HEK293T (cell line): ENCODE results near the gene KRT14.
"Not testable (repeated sequence)": the region's sequence is repeated elsewhere in the genome, so short reads cannot be mapped to it uniquely, and the experiment has no call there.

Experiments
- CTCF ChIA-PET: fragments of 350-600 bp; formaldehyde crosslinking; extraction: SDS; loops from one replicate; lab custom pipeline; 2021; ENCODE audit warnings: antibody characterized with exemption, inconsistent platforms; lab: Yijun Ruan, JAX
- POLR2A ChIA-PET: fragments of 350-600 bp; formaldehyde crosslinking; extraction: SDS; loops from one replicate; lab custom pipeline; 2020; ENCODE audit warnings: antibody characterized with exemption, inconsistent platforms; lab: Yijun Ruan, JAX
- DNase-seq: peaks from one replicate; pipeline ENCODE4 v3.0.0; 2012; ENCODE audit warnings: mixed read lengths; ENCODE audit errors: extremely low spot score
- BHLHE40 ChIP-seq: fragments of 450-650 bp; IDR thresholded peaks from 2 replicates; pipeline ENCODE4 v1.6.1; 2016; ENCODE audit warnings: mild to moderate bottlenecking, moderate library complexity, borderline replicate concordance
- CTBP1 ChIP-seq: fragments of 450-650 bp; IDR thresholded peaks from 2 replicates; pipeline ENCODE4 v1.6.1; 2016; ENCODE audit warnings: borderline replicate concordance
- ELF4 ChIP-seq: fragments of 450-650 bp; IDR thresholded peaks from 2 replicates; pipeline ENCODE4 v1.6.1; 2017; ENCODE audit warnings: antibody characterized with exemption
- FOXA1 ChIP-seq: fragments of 450-650 bp; IDR thresholded peaks from 2 replicates; pipeline ENCODE4 v1.6.1; 2016; ENCODE audit warnings: mild to moderate bottlenecking
- FOXM1 ChIP-seq: fragments of 450-650 bp; IDR thresholded peaks from 2 replicates; pipeline ENCODE4 v1.6.1; 2017; ENCODE audit warnings: mild to moderate bottlenecking, borderline replicate concordance
- HDGF ChIP-seq: fragments of 450-650 bp; IDR thresholded peaks from 2 replicates; pipeline ENCODE4 v1.6.1; 2017; ENCODE audit warnings: antibody characterized with exemption, borderline replicate concordance
- L3MBTL2 ChIP-seq: fragments of 450-650 bp; conservative IDR thresholded peaks from 2 replicates; pipeline ENCODE4 v1.6.1; 2016; ENCODE audit warnings: mild to moderate bottlenecking
- LEF1 ChIP-seq: fragments of 450-650 bp; IDR thresholded peaks from 2 replicates; pipeline ENCODE4 v1.6.1; 2017; ENCODE audit warnings: mild to moderate bottlenecking, borderline replicate concordance
- NFRKB ChIP-seq: fragments of 450-650 bp; IDR thresholded peaks from 2 replicates; pipeline ENCODE4 v1.6.1; 2016; ENCODE audit warnings: mild to moderate bottlenecking, moderate library complexity
- SUZ12 ChIP-seq: fragments of 450-650 bp; IDR thresholded peaks from 2 replicates; pipeline ENCODE4 v1.6.1; 2016; ENCODE audit warnings: mild to moderate bottlenecking
- TARDBP ChIP-seq: fragments of 450-650 bp; IDR thresholded peaks from 2 replicates; pipeline ENCODE4 v1.6.1; 2016

The KRT14 gene

DNA sequence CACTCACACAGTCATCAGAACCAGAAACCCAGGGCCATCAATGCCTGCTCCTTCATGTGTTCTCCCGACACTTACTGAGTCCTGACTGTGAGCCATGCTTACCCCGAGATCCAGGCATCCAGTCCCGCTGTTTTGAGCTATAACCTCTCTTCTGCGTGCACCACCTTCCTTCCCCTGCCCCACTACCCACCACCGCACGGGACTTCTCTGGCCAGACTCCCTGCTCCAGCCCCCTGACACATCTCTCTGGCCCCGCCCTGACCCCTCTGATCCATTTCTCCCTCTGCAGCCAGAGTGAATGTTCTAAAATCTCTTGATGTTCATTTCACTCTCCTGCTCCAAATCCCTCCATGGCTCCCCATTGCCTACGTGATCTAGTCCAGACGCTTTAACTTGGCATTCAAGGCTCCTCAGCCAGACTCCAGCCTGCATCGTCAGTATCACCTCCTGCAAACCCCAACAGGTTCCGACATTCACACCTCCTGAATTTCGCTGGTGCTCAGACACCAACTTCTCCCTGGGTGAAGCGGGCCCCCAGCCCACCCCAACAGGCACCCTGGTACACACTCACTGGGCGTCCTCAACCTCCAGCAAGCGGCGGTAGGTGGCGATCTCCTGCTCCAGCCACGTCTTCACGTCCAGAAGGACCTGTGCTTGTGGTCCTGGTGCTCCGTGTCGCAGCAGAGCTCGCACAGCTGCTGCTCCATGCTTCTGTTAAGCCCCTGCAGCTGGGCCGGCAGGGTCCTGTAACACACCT lies 40.8 kb upstream of the KRT14 start:
- TF ChIP-seq LEF1 (no peak), TARDBP (no peak), FOXA1 (no peak), HDGF (no peak), ELF4 (no peak), FOXM1 (no peak), NFRKB (no peak)
- DNase-seq = no peak
- ChIA-PET CTCF (interaction anchor here (0.6 kb wide), 1 partner anchor 1212 kb away, joined by 3 read pairs; no protein-coding TSS in a partner anchor), POLR2A (interaction anchor here (1.0 kb wide), 1 partner anchor 21 kb away, joined by 3 read pairs; no protein-coding TSS in a partner anchor)

DNA sequence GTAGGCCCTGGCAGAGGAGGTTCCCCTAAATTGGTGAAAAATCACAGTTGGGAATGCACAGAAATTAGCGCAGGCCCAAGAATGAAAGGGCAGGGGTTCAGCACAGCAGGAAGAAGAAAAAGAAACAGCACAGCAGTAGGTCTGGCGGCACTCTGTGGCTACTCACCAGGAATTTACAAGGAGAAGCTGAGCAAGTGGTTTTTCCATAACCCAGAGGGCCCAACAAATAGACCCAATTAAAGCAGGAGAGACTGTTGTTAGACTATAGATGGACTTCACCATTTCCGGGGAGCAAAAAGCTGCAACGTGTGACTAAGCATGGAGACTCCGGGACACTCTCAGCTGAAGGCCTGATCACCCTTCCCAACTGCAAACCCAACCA lies 40.2 kb upstream of the KRT14 start:
- POLR2A ChIA-PET = interaction anchor here (1.0 kb wide), 1 partner anchor 22 kb away, joined by 3 read pairs; no protein-coding TSS in a partner anchor
- CTCF ChIA-PET = interaction anchor here (0.7 kb wide), 1 partner anchor 78 kb away, joined by 3 read pairs; no protein-coding TSS in a partner anchor
- DNase-seq = not testable (repeated sequence)

DNA sequence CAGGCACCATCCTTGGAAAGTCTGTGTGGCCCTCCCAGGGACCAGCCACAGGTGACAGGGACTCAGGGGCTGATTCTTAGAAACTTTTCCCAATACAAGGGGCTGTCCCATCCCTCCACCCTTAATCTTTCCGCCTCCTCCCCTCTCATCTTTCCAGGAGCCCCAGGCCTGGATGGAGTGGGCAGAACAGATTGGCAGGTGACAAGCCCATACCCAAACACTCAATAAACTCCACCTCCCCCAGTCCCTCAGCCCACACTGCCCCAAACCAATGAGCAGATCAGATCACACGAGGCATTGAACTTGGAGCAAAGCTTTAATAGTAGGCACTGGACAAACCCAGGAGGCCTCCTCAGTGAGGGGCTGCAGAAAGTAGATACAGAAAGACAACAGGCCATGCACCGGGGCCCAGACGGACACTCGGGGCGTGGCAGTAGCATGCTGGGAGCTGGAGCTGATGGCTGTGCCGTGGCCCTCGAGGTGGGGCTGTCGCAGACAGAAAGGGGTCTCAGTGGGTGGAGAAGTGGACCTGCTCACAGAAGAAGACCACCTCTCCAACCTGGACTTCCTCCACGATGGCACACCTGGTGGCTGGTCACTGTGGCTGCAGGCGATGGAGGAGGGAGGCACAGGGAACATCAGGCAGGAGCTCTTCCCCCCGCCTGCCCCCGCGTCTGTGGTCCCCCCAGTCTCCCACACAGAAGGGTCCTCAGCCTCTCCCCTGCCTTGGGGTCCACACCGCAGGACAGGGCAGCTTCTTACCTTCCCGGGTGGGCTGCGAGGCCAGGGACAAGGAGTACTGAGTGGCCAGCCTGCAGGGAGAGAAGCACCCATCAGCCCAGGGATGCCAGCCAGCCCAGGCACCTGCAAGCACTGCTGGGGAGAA lies 39.6 kb upstream of the KRT14 start:
- CTCF ChIA-PET = interaction anchor here (0.7 kb wide), 1 partner anchor 78 kb away, joined by 3 read pairs; no protein-coding TSS in a partner anchor
- DNase-seq = not testable (repeated sequence)
- POLR2A ChIA-PET = interaction anchor here (0.7 kb wide), 1 partner anchor 78 kb away, joined by 3 read pairs; no protein-coding TSS in a partner anchor

DNA sequence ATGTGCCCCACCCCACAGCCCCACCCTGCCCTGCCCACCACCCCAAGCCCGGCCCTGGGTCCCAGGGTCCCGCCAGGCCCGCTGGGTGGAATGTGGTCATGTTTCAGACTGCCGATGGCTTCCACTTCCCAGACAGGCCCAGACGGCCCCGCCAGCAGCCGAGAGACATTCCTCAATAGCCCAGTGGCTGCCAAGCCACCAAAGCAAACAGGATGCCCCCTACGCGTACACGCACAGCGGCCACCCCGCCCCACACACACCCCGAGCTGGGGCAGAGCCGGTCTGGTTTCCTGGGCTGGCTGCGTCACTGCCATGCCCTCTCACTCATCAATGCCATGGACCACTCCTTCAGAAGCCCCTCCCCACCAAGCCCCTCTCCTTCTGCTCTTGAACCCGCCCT lies 38.9 kb upstream of the KRT14 start:
- DNase-seq = no peak
- ChIA-PET CTCF (no interaction called here), POLR2A (interaction anchor here (0.7 kb wide), 1 partner anchor 77 kb away, joined by 3 read pairs; no protein-coding TSS in a partner anchor)
- no peak for TF ChIP-seq SUZ12
- TF ChIP-seq FOXM1 = no peak

DNA sequence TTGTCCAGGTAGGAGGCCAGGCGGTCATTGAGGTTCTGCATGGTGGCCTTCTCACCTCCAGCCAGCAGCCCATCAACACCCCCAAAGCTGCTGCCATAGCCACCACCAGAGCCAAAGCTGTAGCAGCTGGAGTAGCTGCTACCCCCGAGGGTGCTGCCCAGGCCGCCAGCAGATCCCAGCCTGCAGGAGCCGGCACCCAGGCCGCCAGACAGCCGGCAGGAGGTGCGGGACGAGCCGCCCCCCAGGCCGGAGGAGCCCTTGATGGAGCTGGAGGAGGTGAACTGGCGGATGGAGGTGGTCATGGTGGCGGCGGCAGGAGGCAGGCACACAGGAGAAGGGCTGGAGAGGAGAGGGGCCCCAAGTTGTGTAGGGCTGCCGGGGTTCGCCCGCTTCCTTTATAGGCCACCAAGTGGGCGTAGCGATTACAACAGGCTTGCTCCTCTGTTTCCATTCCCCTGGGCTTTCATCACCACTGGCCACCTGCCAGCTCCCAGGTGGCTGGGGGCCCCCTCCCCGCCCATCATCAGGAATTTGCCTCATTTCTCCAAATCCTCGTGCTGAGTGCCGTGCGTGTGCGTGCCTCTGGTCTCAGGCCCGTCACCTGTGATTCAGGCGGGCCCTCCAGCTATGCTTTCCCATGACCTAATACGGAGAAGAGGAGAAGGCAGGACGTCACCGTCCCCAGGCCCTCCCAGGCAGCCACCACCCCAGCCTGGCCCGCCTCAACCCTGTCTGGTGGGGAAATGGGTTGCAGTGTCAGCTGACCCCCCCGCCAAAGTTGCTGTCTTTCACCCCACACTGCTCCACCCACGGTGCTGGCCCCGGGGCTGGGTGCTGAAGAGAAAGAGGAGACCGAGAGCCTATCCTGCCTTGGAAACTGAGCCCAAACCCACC lies 37.8 kb upstream of the KRT14 start, which contains the start of gene KRT17:
TSS of gene KRT17 (minus strand) at position 368 of the 894 bp plus-strand sequence. CDS start at position 302, 66 bp downstream.
- TF ChIP-seq FOXM1 (no peak), BHLHE40 (no peak), CTBP1 (no peak), NFRKB (no peak), TARDBP (no peak), L3MBTL2 (no peak)
- ChIA-PET CTCF (interaction anchor here (0.7 kb wide), 1 partner anchor 24 kb away, joined by 4 read pairs; no protein-coding TSS in a partner anchor), POLR2A (interaction anchor here (1.0 kb wide), 1 partner anchor 64 kb away, joined by 3 read pairs; the partner anchor contains the start of gene EIF1)
- no peak for DNase-seq

DNA sequence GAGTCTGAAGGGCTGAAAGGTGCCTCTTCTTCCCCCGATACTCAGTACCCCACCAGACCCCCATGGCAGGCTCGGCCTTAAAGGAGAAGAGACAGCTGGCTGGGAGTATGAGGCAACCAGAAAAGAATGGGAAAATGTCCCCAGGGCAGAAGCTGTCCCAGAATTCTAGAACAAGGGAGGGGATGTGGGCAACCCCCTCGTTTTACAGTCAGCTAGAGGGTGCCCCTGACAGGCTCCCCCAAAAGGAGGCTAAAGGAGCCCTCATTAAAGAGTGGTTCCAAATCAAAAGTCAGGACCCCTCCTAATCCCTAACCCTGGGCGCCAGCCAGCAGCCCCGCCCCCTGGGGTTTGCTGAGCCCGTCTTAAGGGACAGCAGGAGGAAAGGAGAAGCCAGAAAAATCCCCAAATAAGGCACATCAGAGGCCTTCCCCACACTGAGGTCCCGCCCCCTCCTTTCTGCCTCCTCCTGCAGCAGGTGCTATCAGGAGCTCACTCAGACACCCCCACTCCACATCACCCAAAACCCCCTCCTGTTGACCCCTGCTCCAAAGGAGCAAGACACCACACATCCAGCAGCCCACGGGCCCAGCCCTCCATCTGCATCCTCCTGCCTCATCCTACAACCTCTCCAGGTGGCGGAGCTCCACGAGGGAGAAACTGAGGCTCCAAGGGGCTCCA lies 36.6 kb upstream of the KRT14 start:
- CTCF ChIA-PET = not testable (repeated sequence)
- POLR2A ChIA-PET = interaction anchor here (2.0 kb wide), 1 partner anchor 66 kb away, joined by 7 read pairs; the partner anchor contains the start of gene EIF1

DNA sequence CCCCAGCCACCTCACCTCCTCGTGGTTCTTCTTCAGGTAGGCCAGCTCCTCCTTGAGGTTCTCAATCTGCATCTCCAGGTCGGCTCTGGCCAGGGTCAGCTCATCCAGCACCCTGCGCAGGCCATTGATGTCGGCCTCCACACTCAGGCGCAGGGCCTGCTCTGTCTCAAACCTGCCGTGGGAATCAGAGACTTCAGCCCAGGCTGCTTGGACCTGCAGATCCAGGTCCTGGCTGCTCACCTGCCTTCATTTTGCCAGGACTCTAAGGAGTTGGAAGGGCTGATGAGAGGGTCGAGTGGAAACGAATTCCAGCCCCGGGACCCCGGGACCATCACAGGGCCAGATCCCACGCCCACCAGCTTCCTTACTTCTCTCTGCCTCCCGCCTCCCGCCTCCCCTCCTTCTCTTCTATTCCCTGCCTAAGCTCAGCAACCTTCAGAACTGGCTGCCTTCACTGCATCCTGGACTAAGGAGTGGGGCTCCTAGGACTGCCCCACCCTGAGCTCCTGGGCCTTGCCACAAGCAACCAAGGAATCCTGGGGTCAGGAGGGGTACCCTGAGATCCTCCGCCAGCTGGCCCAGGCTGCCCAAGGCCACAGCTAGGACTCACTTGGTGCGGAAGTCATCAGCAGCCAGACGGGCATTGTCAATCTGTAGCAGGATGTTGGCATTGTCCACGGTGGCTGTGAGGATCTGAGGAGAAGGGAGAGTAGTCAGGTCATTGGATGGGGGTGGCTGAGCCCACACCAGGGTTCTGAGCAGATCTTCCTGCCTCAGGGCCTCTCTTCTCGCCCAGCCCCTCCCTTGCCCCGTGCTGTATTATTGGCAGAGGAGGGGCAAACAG lies 35.9 kb upstream of the KRT14 start:
- DNase-seq, CTCF ChIA-PET: not testable (repeated sequence)
- POLR2A ChIA-PET = interaction anchor here (2.0 kb wide), 1 partner anchor 66 kb away, joined by 7 read pairs; the partner anchor contains the start of gene EIF1

More for the DNA sequence above, 36.6 kb upstream of the KRT14 start:
- DNase-seq = not testable (repeated sequence)

DNA sequence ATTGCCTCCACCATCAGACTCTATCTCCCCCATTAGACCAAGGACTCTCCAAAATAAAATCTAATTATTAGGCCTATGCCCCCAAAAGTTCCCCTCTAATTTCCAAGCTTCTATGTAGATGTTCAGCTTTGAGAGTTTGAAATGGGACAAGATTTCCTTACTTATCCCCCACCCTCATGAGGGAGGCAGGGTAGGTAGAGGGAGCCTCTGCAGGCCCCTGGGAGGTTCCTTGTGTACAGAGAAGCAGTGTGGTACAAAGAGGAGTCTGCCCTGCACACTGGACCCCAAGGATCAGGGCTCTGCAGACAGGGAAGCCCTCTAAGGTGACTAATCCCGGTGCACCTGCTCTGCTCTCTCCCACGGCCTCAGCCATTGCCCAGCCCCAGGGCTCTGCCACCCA lies 35.2 kb upstream of the KRT14 start:
- POLR2A ChIA-PET = interaction anchor here (2.0 kb wide), 1 partner anchor 67 kb away, joined by 7 read pairs; the partner anchor contains the start of gene EIF1
- no peak for TF ChIP-seq ELF4
- no peak for DNase-seq
- CTCF ChIA-PET = no interaction called here

DNA sequence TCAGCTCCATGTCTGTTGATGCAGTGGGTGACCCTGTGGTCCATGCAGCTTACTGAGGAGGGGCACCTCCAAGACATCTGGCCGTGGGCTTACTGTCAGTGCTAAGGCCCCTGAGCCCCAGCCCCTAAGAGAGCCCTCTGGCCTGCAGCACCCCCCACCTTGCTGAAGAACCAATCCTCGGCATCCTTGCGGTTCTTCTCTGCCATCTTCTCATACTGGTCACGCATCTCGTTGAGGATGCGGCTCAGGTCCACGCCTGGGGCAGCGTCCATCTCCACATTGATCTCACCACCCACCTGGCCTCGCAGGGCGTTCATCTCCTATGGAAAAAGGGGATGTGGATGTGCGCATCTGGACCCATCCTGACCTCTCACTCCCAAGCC lies 34.7 kb upstream of the KRT14 start:
- ChIA-PET CTCF (interaction anchor here (0.8 to 0.9 kb wide), 2 partner anchors 55 to 68 kb away, joined by 3 read pairs; no protein-coding TSS in a partner anchor), POLR2A (interaction anchor here (1.1 to 1.3 kb wide), 2 partner anchors 13 to 67 kb away, joined by 3 to 5 read pairs; partner anchors contain the start of gene EIF1)

More for the DNA sequence above, 34.7 kb upstream of the KRT14 start:
- DNase-seq = not testable (repeated sequence)
